G401 (cell line): ENCODE data around the gene OOSP4A. TPM values are rescaled to one million over a fixed set of nuclear protein-coding genes. Genes with fewer than 3 reads are reported as not detected.
"Not testable (repeated sequence)": the region's sequence is repeated elsewhere in the genome, so short reads cannot be mapped to it uniquely, and the experiment has no call there.

Experiments
- DNase-seq: peaks from one replicate; pipeline ENCODE4 v3.0.0-alpha.2; 2015; ENCODE audit warnings: low spot score
- in situ Hi-C: cut with HindIII; loops from 2 replicates; pipeline ENCODE4 v1.10.0; 2016; ENCODE audit warnings: low sequenced_read_pairs, mixed read lengths
- total RNA-seq: library from RNA; depleted of rRNA; stranded (reverse); fragments of >200 nt; shearing (Covaris generic); gene quantifications from 2 replicates; pipeline ENCODE4 v1.2.3, GENCODE V29; 2014; rRNA removed

OOSP4A gene
- total RNA-seq, 1 experiment from 2014 or later = not detected

DNA sequence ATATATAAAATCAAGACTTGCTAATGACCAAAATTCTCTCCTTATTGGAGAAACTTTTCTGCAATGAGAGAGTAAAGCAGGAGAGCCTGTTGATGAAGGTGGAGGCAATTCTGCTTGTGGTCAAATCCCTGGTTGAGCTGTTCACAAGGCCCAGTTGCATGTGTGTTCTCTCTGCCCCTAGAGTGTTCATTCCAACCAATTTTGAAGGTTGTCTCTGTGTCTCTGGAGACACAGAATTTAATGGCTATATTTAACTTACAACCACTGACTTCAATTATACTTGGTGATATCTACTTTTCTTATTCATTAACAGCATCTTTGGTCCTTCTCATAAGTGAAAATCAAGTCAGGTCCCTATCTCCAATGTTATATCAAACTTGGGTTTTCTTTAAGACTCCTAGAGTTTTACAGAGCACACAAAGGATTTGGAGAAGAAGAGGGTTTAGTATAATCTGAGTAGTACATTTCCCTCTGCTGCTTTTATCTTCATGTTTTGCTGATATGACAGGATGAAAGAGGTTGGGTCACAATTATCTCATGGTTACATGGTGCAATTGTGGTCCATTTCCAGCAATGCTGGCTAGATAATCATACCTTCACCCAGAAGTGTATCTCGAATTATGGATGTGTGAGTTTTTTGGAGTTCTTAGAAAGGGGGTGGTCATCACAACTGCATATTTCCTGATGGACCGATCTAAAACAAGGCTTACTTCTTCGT is 4.0 kb downstream of the OOSP4A start:
- in situ Hi-C loops = no loop called here
- no peak for DNase-seq

DNA sequence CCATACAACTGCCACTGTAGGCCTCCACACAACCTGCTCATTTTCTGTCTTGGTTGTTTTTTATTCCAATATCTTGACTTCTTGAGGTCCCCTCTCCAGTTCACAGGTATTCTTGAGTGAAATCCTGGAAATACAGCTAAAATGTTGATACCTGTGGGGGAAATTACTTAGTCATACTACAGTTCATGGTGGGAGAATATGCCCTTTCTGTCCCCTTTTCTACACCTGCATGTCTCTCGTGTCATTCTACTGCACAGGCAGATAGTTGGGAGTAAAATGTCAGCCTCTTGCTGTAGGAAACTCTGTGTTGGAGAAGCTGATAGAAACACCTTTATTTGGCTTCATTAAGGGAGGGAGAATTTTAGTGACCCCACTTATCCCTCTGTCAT is 4.6 kb downstream of the OOSP4A start:
- no peak for DNase-seq
- in situ Hi-C loops = no loop called here

DNA sequence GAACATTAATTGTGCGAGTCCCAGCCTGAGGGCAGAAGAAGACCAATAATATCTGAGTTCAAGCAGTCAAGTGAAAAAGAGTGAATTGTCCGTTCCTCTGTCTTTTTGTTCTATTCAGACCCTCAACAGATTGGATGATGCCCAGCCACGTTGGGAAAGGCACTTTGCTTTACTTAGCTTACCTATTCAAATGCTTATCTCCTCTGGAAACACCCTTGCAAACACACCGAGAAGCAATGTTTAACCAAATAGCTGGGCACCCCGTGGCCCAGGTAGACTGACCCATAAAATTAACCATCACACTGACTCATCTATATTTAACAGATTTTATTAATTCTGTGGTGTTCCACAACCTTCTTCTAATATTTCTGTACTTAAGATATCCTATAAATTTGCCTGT is 9.3 kb downstream of the OOSP4A start:
- DNase-seq = no peak
- in situ Hi-C loops = no loop called here

DNA sequence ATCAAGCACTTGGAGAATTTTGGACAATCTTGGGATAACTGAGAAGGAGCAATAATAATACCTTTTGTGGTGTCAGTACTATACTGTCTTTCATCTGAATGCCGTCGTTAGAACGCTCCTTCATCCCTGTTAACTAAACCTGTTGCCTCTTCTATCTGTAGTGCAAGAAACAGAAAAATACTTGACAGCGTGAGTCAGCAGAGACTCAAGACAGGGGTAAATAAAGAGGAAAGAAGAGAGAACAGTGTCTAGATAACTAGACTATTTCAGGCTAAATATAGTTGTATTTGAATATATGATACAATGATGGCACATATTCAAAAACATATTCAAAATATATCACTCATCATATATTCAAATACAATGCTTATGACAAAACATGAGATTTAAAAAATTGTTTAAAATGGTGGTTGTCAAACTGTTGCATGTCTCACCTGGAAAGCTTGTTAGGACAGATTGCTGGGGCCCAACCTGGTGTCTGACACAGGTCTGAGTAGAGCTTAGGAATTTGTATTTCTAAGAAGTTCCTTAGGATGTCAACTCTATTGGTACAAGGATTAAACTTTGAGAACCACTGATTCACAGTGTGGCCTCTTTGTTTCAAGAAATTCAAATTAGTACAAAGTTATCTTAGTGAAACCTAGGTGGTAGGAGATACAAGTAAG is 17.4 kb downstream of the OOSP4A start:
- no peak for DNase-seq
- in situ Hi-C loops = no loop called here

DNA sequence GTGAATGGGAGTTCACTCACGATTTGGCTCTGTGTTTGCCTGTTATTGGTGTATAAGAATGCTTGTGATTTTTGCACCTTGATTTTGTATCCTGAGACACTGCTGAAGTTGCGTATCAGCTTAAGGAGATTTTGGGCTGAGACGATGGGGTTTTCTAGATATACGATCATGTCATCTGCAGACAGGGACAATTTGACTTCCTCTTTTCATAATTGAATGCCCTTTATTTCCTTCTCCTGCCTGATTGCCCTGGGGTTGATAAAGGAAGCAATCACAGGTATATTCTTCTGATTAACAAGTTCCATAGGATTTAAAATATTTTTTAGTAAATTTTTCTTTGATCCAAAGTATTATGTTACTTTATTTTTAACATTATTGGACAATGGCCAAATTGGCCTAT is 18.2 kb downstream of the OOSP4A start:
- in situ Hi-C loops, DNase-seq: not testable (repeated sequence)

DNA sequence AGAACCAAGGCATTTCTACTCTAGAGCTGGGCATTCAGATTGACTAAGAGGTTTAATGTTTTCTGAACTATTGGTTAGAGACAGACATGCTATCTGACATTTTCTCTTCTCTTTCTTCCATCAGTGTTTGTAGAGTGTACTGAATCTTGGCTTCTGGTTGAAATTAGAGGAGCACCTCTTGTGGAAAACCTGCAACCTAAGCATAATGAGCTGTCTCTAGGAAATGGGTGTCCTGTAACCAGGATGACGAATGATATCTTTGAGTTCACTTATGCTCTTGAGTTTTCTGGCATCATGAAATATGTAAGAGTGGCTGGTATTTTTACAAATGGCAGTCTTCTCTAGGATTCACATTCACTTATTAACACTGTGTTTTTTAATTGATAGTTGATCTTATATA is 19.4 kb downstream of the OOSP4A start:
- DNase-seq = no peak
- in situ Hi-C loops = no loop called here

DNA sequence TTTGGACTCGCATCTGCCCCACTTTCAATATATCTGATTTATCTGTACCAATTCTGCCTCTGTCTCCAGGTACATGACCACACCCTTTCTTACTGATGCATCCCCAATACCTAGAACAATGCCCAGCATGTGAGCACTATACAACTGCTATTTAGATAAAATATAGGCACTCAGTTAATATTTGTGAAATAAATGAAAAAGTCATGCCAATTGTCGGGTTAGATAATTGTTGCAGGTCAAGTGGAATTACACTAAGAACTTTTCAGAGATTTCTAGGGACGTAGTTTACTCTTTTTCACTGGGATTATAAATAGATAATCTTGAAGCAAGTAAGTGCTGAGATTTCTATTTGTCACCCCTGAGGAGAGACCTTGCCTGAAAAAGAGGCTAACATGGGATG is 20.5 kb downstream of the OOSP4A start:
- DNase-seq = no peak
- in situ Hi-C loops = no loop called here

DNA sequence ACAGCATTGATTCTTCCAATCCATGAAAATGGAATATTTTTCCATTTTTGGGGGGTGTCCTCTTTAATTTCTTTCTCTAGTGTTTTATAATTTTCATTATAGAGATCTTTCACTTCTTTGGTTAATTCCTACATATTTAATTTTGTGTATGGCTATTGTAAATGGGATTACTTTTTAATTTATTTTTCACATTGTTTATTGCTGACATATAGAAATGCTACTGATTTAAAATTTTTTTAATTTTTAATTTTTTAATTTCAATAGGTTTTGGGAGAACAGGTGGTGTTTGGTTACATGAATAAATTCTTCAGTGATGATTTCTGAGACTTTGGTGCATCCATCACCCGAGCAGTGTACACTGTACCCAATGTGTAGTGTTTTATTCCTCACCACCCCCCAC is 26.6 kb downstream of the OOSP4A start:
- in situ Hi-C loops = no loop called here
- no peak for DNase-seq

DNA sequence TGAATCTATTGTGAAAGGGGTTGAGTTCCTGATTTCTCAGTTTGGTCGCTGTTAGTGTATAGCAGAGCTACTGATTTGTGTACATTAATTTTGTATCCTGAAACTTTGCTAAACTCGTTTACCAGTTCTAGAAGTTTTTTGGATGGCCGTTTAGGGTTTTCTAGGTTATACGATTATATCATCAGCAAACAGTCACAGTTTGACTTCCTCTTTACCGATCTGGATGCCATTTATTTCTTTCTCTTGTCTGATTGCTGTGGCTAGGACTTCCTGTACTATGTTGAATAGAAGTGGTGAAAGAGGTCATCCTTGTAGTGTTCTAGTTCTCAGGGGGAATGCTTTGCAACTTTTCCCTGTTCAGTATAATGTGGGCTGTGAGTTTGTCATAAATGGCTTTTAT is 28.6 kb downstream of the OOSP4A start:
- no peak for DNase-seq
- in situ Hi-C loops = no loop called here

DNA sequence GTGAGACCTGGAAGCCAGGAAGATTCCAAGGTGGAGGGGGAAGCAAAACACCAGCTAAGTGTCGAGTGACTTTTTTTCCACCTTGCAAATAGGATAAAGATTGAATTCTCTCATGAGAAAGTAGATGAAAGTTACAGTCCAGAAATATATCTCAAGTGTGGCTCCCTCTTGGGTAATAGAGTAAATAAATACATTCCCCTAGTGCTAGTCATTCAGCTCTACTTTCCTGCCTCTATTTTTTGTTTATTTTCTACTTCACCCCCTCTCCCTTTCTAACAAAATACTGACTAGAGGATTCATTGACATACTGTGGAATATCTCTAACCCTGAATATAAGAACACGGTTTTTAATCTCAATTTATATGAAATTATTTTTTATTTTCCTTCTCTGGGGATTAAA is 34.0 kb downstream of the OOSP4A start:
- in situ Hi-C loops = no loop called here
- DNase-seq = no peak

DNA sequence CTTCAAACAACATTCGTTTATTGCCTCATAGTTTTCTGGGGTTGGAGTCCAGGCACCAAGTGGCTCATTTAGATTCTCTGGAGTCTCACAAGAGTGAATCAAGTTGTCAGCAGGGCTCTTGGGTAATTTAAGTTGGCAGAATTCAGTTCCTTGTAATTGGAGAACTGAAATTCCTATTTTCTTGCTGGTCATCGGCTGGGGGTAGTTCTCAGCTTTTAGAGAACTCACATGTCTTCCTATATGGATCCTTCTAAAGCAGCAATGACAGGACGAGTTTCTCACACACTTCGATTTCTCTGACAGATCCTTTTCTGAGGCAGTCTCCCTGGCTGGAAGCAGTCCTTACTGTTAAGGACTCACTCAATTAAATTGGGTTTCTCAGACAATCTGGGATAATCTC is 35.9 kb downstream of the OOSP4A start:
- DNase-seq = no peak
- in situ Hi-C loops = no loop called here

DNA sequence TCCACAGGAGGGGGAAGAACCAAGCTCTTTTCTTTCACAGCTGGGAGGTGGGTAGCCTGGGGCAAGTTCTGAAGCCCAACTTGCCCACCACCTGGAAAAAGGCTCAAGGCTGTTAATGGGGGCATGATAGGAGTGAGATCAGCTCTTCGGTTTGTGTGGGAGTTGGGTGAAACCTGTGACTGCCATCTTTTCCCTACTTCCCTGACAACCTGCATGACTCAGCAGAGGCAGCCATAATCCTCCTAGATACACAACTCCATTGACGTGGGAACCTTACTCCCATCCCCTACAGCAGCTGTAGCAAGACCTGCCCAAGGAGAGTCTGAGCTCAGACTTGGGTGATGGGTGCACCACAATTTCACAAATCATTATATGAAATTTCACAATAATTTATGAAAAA is 39.9 kb downstream of the OOSP4A start:
- in situ Hi-C loops = no loop called here

DNA sequence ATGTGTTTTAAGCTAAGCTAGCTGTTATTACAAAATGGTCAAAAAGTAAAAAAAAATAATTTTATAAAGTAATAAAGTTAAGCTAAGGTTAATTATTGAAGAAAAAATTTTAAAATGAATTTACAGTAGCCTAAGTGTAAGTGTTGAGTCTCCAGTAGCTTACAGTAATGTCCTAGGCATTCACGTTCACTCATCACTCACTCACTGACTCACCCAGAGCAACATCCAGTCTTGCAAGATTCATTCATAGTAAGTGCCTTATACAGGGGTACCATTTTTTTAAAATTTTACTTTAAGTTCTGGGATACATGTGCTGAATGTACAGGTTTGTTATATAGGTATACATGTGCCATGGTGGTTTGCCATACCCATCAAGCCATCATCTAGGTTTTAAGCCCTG is 41.5 kb downstream of the OOSP4A start:
- no peak for DNase-seq
- in situ Hi-C loops = no loop called here

More for the DNA sequence above, 39.9 kb downstream of the OOSP4A start:
- DNase-seq = no peak

DNA sequence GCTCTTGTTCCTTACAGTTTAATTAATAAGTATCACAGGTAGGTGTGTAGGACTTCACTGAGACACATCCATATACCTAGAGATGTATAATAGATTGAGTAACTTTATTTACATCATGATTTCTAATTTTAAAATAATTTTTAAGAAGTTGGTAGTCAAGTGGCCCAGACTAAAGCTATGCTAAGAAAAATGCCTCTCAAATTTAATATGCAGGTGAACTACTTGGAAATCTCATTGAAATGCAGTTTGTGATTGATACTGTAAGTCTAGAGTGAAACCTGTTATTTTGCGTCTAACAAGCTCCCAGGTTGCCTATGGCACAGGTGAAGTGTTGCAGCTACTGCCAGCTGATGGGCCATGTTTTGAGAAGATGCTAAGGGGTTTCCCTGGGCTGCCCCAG is 53.0 kb downstream of the OOSP4A start, which contains the start of gene OOSP4B:
OOSP4B (plus strand) TSS at position 301 of the 400 bp plus-strand sequence.
- no peak for DNase-seq
- in situ Hi-C loops = no loop called here

DNA sequence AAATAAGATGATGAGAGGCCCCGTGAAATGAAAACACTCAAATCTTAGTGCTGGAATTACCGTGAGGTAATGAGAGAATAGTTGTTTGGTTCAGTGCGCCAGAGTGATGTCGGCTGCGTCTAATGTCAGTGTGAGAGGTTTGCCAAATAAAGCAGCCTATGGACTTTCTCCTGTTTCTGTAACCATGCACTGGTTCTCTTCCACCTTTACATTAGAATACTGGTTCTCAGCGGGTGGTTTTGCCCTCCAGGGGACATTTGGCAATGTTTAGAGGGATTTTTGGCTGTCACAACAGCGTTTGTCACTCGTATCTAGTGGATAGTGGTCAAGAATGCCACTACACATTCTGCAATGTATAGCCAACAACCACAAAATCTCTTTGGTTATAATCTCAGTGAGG is 54.2 kb downstream of the OOSP4A start:
- DNase-seq = no peak
- in situ Hi-C loops = no loop called here

Other genes with a start within 250 kb of the OOSP4A start
- gene STX3, start 208.7 kb upstream of the OOSP4A start, total RNA-seq = 94.1 and 99.1 TPM in 2 replicates
- gene MRPL16, start 153.3 kb upstream of the OOSP4A start, total RNA-seq = 103 and 124 TPM in 2 replicates
- not detected in 2 replicates for gene CBLIF, start 118.5 kb upstream of the OOSP4A start, total RNA-seq
- not detected in 2 replicates for gene TCN1, start 97.5 kb upstream of the OOSP4A start, total RNA-seq
- gene OOSP3, start 85.3 kb upstream of the OOSP4A start, total RNA-seq = not detected in 2 replicates
- not detected in 2 replicates for gene OOSP1, start 25.6 kb upstream of the OOSP4A start, total RNA-seq
- not detected in 2 replicates for gene OOSP4B, start 53.1 kb downstream of the OOSP4A start, total RNA-seq
- not detected in 2 replicates for gene OOSP2, start 76.4 kb downstream of the OOSP4A start, total RNA-seq
- gene MS4A3, start 92.6 kb downstream of the OOSP4A start, total RNA-seq = not detected in 2 replicates
- gene MS4A2, start 124.6 kb downstream of the OOSP4A start, total RNA-seq = not detected in 2 replicates
- gene MS4A6A, start 219.1 kb downstream of the OOSP4A start, total RNA-seq = not detected in 2 replicates